PC-3 (cell line): ENCODE data around the gene CDR2L. TPM values are rescaled to one million over a fixed set of nuclear protein-coding genes. Genes with fewer than 3 reads are reported as not detected.

ENCODE experiments used
- ATAC-seq: fragments of 200-7000 bp; cut with Tn5 transposase; 2 replicates; pipeline ENCODE4 v1.9.1; 2020; ENCODE audit warnings: mild to moderate bottlenecking, moderate library complexity
- BruUV-seq: library from RNA; stranded (reverse); fragments of 400-500 nt; replicated peaks from 2 replicates; lab custom pipeline; 2021; lab: Mats Ljungman, UMichigan
- CTCF ChIA-PET: fragments of 300-600 bp; sonication (Branson Sonifier 250); formaldehyde crosslinking; loops from one replicate; lab custom pipeline; 2022; ENCODE audit warnings: antibody characterized with exemption; lab: Charles Lee
- POLR2A ChIA-PET: fragments of 300-600 bp; sonication (Branson Sonifier 250); formaldehyde crosslinking; loops from one replicate; lab custom pipeline; 2022; ENCODE audit warnings: antibody characterized with exemption; ENCODE audit not compliant: unreplicated experiment; lab: Charles Lee
- DNase-seq: peaks from one replicate; pipeline ENCODE4 v3.0.0-alpha.2; 2015
- H2AFZ ChIP-seq: fragments of 300-600 bp; sonication (generic); 2 replicates; pipeline ENCODE4 v1.6.0; 2016; ENCODE audit warnings: antibody characterized with exemption, low read length
- H3F3A ChIP-seq: fragments of 300-600 bp; sonication (generic); one replicate; pipeline ENCODE4 v1.6.0; 2017; ENCODE audit warnings: antibody characterized with exemption, low read length, control low read depth, mild to moderate bottlenecking; ENCODE audit not compliant: unreplicated experiment
- H3K27ac ChIP-seq: fragments of 300-600 bp; sonication (generic); 2 replicates; pipeline ENCODE4 v1.5.1; 2016; ENCODE audit warnings: mild to moderate bottlenecking, low read length
- H3K27me3 ChIP-seq: fragments of 300-600 bp; sonication (generic); 2 replicates; pipeline ENCODE4 v1.6.1; 2016; ENCODE audit warnings: low read length, mixed read lengths
- H3K36me3 ChIP-seq: fragments of 300-600 bp; sonication (generic); 2 replicates; pipeline ENCODE4 v1.6.1; 2016; ENCODE audit warnings: low read depth, mixed run types, low read length, mixed read lengths
- H3K4me1 ChIP-seq: fragments of 300-600 bp; sonication (generic); 2 replicates; pipeline ENCODE4 v1.5.1; 2016; ENCODE audit warnings: low read length; ENCODE audit not compliant: insufficient read depth
- H3K4me2 ChIP-seq: fragments of 300-600 bp; sonication (generic); 2 replicates; pipeline ENCODE4 v1.6.0; 2016; ENCODE audit warnings: low read length
- H3K4me3 ChIP-seq: fragments of 300-600 bp; sonication (generic); 2 replicates; pipeline ENCODE4 v1.5.1; 2016; ENCODE audit warnings: mild to moderate bottlenecking, low read length, mixed read lengths
- H3K79me2 ChIP-seq: fragments of 300-600 bp; sonication (generic); 2 replicates; pipeline ENCODE4 v1.6.1; 2017; ENCODE audit warnings: low read length, mixed read lengths
- H3K9ac ChIP-seq: fragments of 300-600 bp; sonication (generic); 2 replicates; pipeline ENCODE4 v1.6.0; 2016; ENCODE audit warnings: mild to moderate bottlenecking, low read length
- H3K9me2 ChIP-seq: fragments of 300-600 bp; sonication (generic); replicated peaks from 2 replicates; pipeline ENCODE4 v1.6.1; 2016; ENCODE audit warnings: mixed run types, low read length, mixed read lengths
- H3K9me3 ChIP-seq: fragments of 300-600 bp; sonication (generic); 2 replicates; pipeline ENCODE4 v1.6.1; 2016; ENCODE audit warnings: low read length, mixed read lengths
- H4K20me1 ChIP-seq: fragments of 300-600 bp; sonication (generic); 2 replicates; pipeline ENCODE4 v1.6.1; 2016; ENCODE audit warnings: low read length, mixed read lengths
- CTCF ChIP-seq: fragments of 300-600 bp; sonication (generic); conservative IDR thresholded peaks from 2 replicates; pipeline ENCODE4 v1.5.1; 2017; ENCODE audit warnings: antibody characterized with exemption, low read depth, mild to moderate bottlenecking, low read length
- EZH2 ChIP-seq: fragments of 300-600 bp; sonication (generic); IDR thresholded peaks from one replicate; pipeline ENCODE4 v1.6.1; 2017; ENCODE audit warnings: antibody characterized with exemption, mild to moderate bottlenecking, low read length; ENCODE audit not compliant: unreplicated experiment
- EZH2phosphoT487 ChIP-seq: fragments of 300-600 bp; sonication (generic); IDR thresholded peaks from 2 replicates; pipeline ENCODE4 v1.6.1; 2018; ENCODE audit warnings: mild to moderate bottlenecking, antibody characterized with exemption, low read length, borderline replicate concordance
- intact Hi-C: fragments of 100-400 bp; cut with micrococcal nuclease; formaldehyde crosslinking; loops from 2 replicates; pipeline ENCODE4 v1.9.0; 2023
- total RNA-seq: library from RNA; depleted of rRNA; stranded (reverse); fragments of >200 nt; gene quantifications from 2 replicates; pipeline ENCODE4 v1.2.3, GENCODE V29; 2014

The CDR2L gene
- total RNA-seq, 1 experiment from 2014 or later = 35.8 TPM

GRCh38 chr17:74979408-74980146 is 7.9 kb upstream of the CDR2L start:
- intact Hi-C loops = no loop called here
- no TSS peak for BruUV-seq
- Histone ChIP-seq H3K79me2 (no peaks in the 10 kb centered on the region), H3K4me1 (peaks cover 12% of the 10 kb centered on the region), H3K27ac (no peak overlapping the region), H3F3A (no peaks in the 10 kb centered on the region), H3K9me3 (no peaks in the 10 kb centered on the region), H3K9ac (no peak overlapping the region), H3K9me2 (no peaks in the 10 kb centered on the region), H3K4me2 (no peak overlapping the region), H4K20me1 (no peaks in the 10 kb centered on the region), H3K27me3 (no peaks in the 10 kb centered on the region), H3K36me3 (no peaks in the 10 kb centered on the region), H3K4me3 (no peak overlapping the region), H2AFZ (no peak overlapping the region)
- no peak for TF ChIP-seq EZH2phosphoT487
- no peak for TF ChIP-seq CTCF
- no peak for TF ChIP-seq EZH2
- ChIA-PET POLR2A (interaction anchor here (0.6 kb wide), 1 partner anchor 16 kb away, joined by 3 read pairs; no protein-coding TSS in a partner anchor), CTCF (no interaction called here)
- ATAC-seq = no peak
- DNase-seq = no peak

- ChIA-PET POLR2A (no interaction called here), CTCF (no interaction called here)
- Histone ChIP-seq H3K79me2 (no peaks in the 10 kb centered on the region), H3K9ac (peak overlapping the region; percentile 79), H3K27me3 (no peaks in the 10 kb centered on the region), H2AFZ (peak overlapping the region; percentile 99), H4K20me1 (no peaks in the 10 kb centered on the region), H3K36me3 (no peaks in the 10 kb centered on the region), H3K4me3 (peak overlapping the region; percentile 78), H3K4me1 (peaks cover 12% of the 10 kb centered on the region), H3K9me2 (no peaks in the 10 kb centered on the region), H3K9me3 (no peaks in the 10 kb centered on the region), H3F3A (peaks cover 2% of the 10 kb centered on the region), H3K27ac (peak overlapping the region; percentile 50), H3K4me2 (peak overlapping the region; percentile 98)
- TF ChIP-seq EZH2phosphoT487 (no peak), CTCF (no peak), EZH2 (no peak)
- intact Hi-C loops = no loop called here
- BruUV-seq = TSS peak; percentile 94
- DNase-seq (no peak), ATAC-seq (no peak)
Observed at GRCh38 chr17:74981318-74981978, 6.0 kb upstream of the CDR2L start.
